ENCODE measurements around the gene DENND6B.
"Not testable (repeated sequence)": the region's sequence is repeated elsewhere in the genome, so short reads cannot be mapped to it uniquely, and the experiment has no call there.

The DENND6B gene

DNA sequence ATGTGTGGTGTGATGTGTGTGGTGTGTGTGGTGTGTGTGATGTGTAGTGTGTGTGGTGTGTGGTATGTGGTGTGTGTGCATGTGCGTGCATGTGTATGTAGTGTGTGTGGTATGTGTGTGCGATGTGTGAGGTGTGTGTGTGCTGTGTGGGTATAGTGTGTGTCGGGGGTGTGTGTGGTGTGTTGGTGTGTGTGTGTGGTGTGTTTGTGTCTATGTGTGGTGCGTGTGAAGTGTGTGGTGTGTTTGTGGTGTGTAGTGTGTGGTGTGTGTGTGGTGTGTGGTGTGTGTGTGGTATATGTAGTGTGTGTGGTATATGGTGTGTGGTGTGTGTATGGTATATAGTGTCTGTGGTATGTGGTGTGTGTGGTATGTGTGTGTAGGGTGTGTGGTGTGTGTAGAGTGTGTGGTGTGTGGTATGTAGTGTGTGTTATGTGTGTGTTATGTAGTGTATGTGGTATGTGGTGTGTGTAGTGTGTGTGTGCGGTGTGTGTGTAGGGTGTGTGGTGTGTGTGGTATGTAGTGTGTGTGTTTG is 11.3 kb upstream of the DENND6B start:
- Histone ChIP-seq H3K4me1 (ENCODE audit: insufficient read depth, low read length) (no peaks in the 10 kb centered on the region), H3K9ac (ENCODE audit: low read depth, low read length) (no peak overlapping the region), H3K27ac (ENCODE audit: low read depth, low read length) (no peak overlapping the region), H3K4me3 (ENCODE audit: low read length) (no peak overlapping the region), H3K27me3 (ENCODE audit: insufficient read depth, low read length) (no peaks in the 10 kb centered on the region), H3K9me3 (ENCODE audit: insufficient read depth, low read depth, low read length) (no peaks in the 10 kb centered on the region), H3K36me3 (ENCODE audit: insufficient read depth, low read length) (no peaks in the 10 kb centered on the region)
- WGBS = 91% methylated on average over 5 of the region's 5 CpGs

GRCh38 chr22:50337262-50338041 is 10.6 kb upstream of the DENND6B start:
- Histone ChIP-seq H3K4me1 (ENCODE audit: insufficient read depth, low read length) (no peaks in the 10 kb centered on the region), H3K4me3 (ENCODE audit: low read length) (no peak overlapping the region), H3K36me3 (ENCODE audit: insufficient read depth, low read length) (no peaks in the 10 kb centered on the region), H3K27ac (ENCODE audit: low read depth, low read length) (no peak overlapping the region), H3K27me3 (ENCODE audit: insufficient read depth, low read length) (no peaks in the 10 kb centered on the region), H3K9ac (ENCODE audit: low read depth, low read length) (no peak overlapping the region), H3K9me3 (ENCODE audit: insufficient read depth, low read depth, low read length) (no peaks in the 10 kb centered on the region)
- 95% methylated on average over 13 of the region's 13 CpGs for WGBS

GRCh38 chr22:50334433-50334832 is 7.6 kb upstream of the DENND6B start:
- H3K27ac ChIP-seq (ENCODE audit: low read depth, low read length); H3K27me3 ChIP-seq (ENCODE audit: insufficient read depth, low read length); H3K4me1 ChIP-seq (ENCODE audit: insufficient read depth, low read length); H3K9me3 ChIP-seq (ENCODE audit: insufficient read depth, low read depth, low read length); H3K36me3 ChIP-seq (ENCODE audit: insufficient read depth, low read length); H3K9ac ChIP-seq (ENCODE audit: low read depth, low read length); H3K4me3 ChIP-seq (ENCODE audit: low read length): not testable (repeated sequence)
- WGBS = 95% methylated on average over 5 of the region's 5 CpGs

DNA sequence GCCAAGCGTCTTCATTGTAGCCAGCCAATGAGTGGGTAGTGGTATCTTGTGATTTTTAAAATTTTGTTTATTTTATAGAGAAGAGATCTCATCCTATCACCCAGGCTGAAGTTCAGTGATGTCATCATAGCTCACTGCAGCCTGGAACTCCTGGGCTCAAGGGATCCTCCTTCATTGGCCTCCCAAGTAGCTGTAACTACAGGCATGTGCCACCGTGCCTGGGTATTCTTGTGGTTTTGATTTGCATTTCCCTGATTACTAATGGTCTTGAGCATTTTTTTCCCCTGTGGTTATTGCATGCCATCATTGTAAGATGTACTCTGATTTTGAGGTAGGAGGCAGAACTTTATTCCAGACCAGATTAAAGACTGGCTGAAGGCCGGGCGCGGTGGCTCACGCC is 2.4 kb upstream of the DENND6B start:
- WGBS = 95% methylated on average over 5 of the region's 6 CpGs
- Histone ChIP-seq H3K27me3 (ENCODE audit: insufficient read depth, low read length) (peaks cover 13% of the 10 kb centered on the region), H3K4me3 (ENCODE audit: low read length) (no peak overlapping the region), H3K36me3 (ENCODE audit: insufficient read depth, low read length) (no peaks in the 10 kb centered on the region), H3K4me1 (ENCODE audit: insufficient read depth, low read length) (no peaks in the 10 kb centered on the region), H3K9ac (ENCODE audit: low read depth, low read length) (no peak overlapping the region), H3K27ac (ENCODE audit: low read depth, low read length) (no peak overlapping the region), H3K9me3 (ENCODE audit: insufficient read depth, low read depth, low read length) (no peaks in the 10 kb centered on the region)

- 93% methylated on average over 22 of the region's 22 CpGs for WGBS
- Histone ChIP-seq H3K4me3 (ENCODE audit: low read length) (peak overlapping the region; percentile 78), H3K27ac (ENCODE audit: low read depth, low read length) (no peak overlapping the region), H3K9me3 (ENCODE audit: insufficient read depth, low read depth, low read length) (no peaks in the 10 kb centered on the region), H3K36me3 (ENCODE audit: insufficient read depth, low read length) (no peaks in the 10 kb centered on the region), H3K27me3 (ENCODE audit: insufficient read depth, low read length) (peaks cover 13% of the 10 kb centered on the region), H3K4me1 (ENCODE audit: insufficient read depth, low read length) (no peaks in the 10 kb centered on the region), H3K9ac (ENCODE audit: low read depth, low read length) (peak overlapping the region; percentile 92)
Observed at GRCh38 chr22:50327711-50328019, 853 bp upstream of the DENND6B start.

- H3K36me3 ChIP-seq (ENCODE audit: insufficient read depth, low read length) = no peaks in the 10 kb centered on the region
- H3K9me3 ChIP-seq (ENCODE audit: insufficient read depth, low read depth, low read length) = no peaks in the 10 kb centered on the region
- H3K4me1 ChIP-seq (ENCODE audit: insufficient read depth, low read length) = no peaks in the 10 kb centered on the region
- peaks cover 13% of the 10 kb centered on the region for H3K27me3 ChIP-seq (ENCODE audit: insufficient read depth, low read length)
- H3K9ac ChIP-seq (ENCODE audit: low read depth, low read length) = peak overlapping the region; percentile 59; the same call in 1 of the 2 replicates
- no peak overlapping the region for H3K27ac ChIP-seq (ENCODE audit: low read depth, low read length)
- peak overlapping the region; percentile 78 for H3K4me3 ChIP-seq (ENCODE audit: low read length)
- WGBS = 15% methylated on average over 56 of the region's 56 CpGs
Observed at GRCh38 chr22:50326225-50326955, 422 bp downstream of the DENND6B start.

DNA sequence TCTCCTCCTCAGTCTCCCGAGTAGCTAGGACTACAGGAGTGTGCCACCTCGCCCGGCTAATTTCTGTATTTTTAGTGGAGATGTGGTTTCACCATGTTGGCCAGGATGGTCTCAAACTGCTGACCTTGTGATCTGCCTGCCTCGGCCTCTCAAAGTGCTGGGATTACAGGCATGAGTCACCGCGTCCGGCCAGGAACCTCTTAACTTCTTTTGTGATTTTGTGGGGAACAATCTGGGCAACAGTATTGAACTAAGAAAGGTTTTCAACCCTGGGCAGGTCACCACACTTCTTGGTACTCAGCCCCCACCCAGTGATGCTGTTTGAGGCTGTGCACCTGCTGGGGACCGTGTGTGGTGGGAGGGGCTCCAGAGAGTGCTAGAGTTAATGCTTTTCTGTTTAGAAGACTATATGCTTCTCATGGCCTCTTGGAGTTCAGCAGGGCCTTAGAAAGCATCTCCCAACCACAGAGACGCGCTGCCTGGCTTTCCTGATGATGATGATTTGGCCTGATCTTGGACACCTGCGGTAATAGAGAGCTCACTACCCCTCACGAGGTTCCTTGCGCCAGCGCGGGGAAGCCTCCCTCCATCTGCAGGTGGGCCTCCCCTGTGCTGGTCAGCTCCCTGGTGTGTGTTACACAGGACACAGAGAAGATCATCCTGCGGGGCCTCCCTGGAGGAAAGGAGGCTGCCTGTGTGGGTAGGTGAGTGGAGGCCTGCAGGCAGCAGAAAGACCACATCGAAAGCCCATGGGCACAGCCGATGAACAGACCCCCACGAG is 1.2 kb downstream of the DENND6B start:
- Histone ChIP-seq H3K27ac (ENCODE audit: low read depth, low read length) (no peak overlapping the region), H3K9ac (ENCODE audit: low read depth, low read length) (no peak overlapping the region), H3K36me3 (ENCODE audit: insufficient read depth, low read length) (no peaks in the 10 kb centered on the region), H3K9me3 (ENCODE audit: insufficient read depth, low read depth, low read length) (no peaks in the 10 kb centered on the region), H3K27me3 (ENCODE audit: insufficient read depth, low read length) (peaks cover 13% of the 10 kb centered on the region), H3K4me3 (ENCODE audit: low read length) (peak overlapping the region; percentile 78), H3K4me1 (ENCODE audit: insufficient read depth, low read length) (no peaks in the 10 kb centered on the region)
- 84% methylated on average over 19 of the region's 19 CpGs for WGBS

GRCh38 chr22:50323900-50324299 is 2.9 kb downstream of the DENND6B start:
- H3K27ac ChIP-seq (ENCODE audit: low read depth, low read length) = no peak overlapping the region
- no peaks in the 10 kb centered on the region for H3K36me3 ChIP-seq (ENCODE audit: insufficient read depth, low read length)
- no peak overlapping the region for H3K4me3 ChIP-seq (ENCODE audit: low read length)
- H3K9me3 ChIP-seq (ENCODE audit: insufficient read depth, low read depth, low read length) = no peaks in the 10 kb centered on the region
- no peak overlapping the region for H3K9ac ChIP-seq (ENCODE audit: low read depth, low read length)
- H3K4me1 ChIP-seq (ENCODE audit: insufficient read depth, low read length) = no peaks in the 10 kb centered on the region
- 90% methylated on average over 5 of the region's 5 CpGs for WGBS
- H3K27me3 ChIP-seq (ENCODE audit: insufficient read depth, low read length) = peaks cover 13% of the 10 kb centered on the region

DNA sequence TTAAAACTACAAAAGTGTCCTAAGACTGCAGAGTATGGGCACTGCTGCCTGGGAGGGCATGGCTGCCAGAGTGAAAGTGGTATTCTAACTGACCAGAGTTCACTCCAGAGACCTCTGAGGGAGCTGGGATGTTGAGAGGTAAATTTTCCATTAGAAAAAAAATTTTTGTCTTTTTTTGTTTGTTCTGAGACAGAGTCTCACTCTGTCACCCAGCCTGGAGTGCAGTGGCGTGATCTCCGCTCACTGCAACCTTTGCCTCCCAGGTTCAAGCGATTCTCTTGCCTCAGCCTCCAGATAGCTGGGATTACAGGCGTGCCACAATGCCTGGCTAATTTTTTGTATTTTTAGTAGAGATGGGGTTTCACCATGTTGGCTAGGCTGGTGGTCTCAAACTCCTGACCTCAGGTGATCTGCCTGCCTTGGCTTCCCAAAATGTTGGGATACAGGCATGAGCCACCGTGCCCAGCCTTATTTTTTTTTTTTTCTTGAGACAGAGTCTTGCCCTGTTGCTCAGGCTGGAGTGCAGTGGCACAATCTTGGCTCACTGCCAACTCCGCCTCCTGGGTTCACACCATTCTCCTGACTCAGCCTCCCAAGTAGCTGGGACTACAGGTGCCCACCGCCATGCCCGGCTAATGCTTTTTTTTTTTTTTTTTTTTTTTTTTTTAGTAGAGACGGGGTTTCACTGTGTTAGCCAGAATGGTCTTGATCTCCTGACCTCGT is 4.3 kb downstream of the DENND6B start:
- not testable (repeated sequence) for H3K4me1 ChIP-seq (ENCODE audit: insufficient read depth, low read length); H3K36me3 ChIP-seq (ENCODE audit: insufficient read depth, low read length); H3K27ac ChIP-seq (ENCODE audit: low read depth, low read length); H3K4me3 ChIP-seq (ENCODE audit: low read length); H3K9me3 ChIP-seq (ENCODE audit: insufficient read depth, low read depth, low read length); H3K27me3 ChIP-seq (ENCODE audit: insufficient read depth, low read length); H3K9ac ChIP-seq (ENCODE audit: low read depth, low read length)
- WGBS = 93% methylated on average over 8 of the region's 10 CpGs

DNA sequence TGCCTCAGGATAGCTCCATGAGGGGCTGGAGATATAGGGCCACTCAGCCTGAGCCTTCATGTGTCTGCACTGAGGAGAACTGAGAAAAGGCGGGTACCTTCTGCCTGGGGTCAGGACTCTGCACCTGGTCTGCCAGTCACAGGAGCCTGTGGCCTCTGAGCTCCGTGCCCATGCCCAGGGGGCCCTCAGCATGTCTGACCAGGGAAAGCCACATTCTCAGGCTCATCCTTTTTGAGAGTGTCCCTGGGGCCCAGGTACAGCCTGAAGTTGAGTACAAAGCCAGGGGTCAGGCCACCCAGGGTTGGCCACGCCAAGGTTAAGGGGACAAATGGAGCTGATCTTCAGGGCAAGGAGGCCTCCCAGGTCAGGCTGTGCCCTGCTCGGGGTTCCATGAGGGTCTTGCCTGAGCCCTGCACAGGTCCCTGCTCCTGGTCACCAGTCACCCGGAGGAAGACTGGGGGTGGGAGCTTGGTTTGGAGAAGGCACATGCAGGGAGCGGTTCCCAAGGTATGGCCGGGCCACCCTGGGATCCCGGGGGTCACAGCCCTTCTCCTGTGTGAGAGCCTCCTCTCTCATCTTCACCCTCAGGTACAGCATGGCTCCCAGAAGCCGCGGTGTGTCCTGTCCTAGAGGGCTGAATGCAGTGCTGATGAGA is 6.0 kb downstream of the DENND6B start:
- no peaks in the 10 kb centered on the region for H3K9me3 ChIP-seq (ENCODE audit: insufficient read depth, low read depth, low read length)
- 95% methylated on average over 10 of the region's 10 CpGs for WGBS
- no peak overlapping the region for H3K27ac ChIP-seq (ENCODE audit: low read depth, low read length)
- H3K36me3 ChIP-seq (ENCODE audit: insufficient read depth, low read length) = no peaks in the 10 kb centered on the region
- no peaks in the 10 kb centered on the region for H3K4me1 ChIP-seq (ENCODE audit: insufficient read depth, low read length)
- no peak overlapping the region for H3K9ac ChIP-seq (ENCODE audit: low read depth, low read length)
- no peak overlapping the region for H3K4me3 ChIP-seq (ENCODE audit: low read length)
- peaks cover 2% of the 10 kb centered on the region for H3K27me3 ChIP-seq (ENCODE audit: insufficient read depth, low read length)
